ENCODE data around the gene RTN4RL1. TPM values are rescaled to one million over a fixed set of nuclear protein-coding genes. Genes with fewer than 3 reads are reported as not detected.
A peak's percentile ranks its signal among the peaks of the same experiment; 100 is the strongest.

Gene RTN4RL1
- total RNA-seq, 3 donors from 2014 or later, result 0.14 to 0.47 (median 0.43) TPM

GRCh38 chr17:1916963-1917715, 108.0 kb downstream of the RTN4RL1 start:
- ATAC-seq (no peak), DNase-seq (peak in 1 of 3 donors; percentile 24)
- Histone ChIP-seq H3K4me1 (ENCODE audit: low read depth) (no peaks in the 10 kb centered on the region), H3K9me3 (no peaks in the 10 kb centered on the region), H3K36me3 (ENCODE audit: low read depth) (no peaks in the 10 kb centered on the region), H3K4me3 (no peak overlapping the region)
- no peak for TF ChIP-seq CTCF (IDR thresholded peaks at IDR 0.05)
- intact Hi-C loops (cut with DNase I, micrococcal nuclease), result no loop called here

GRCh38 chr17:1916316-1916715, 108.8 kb downstream of the RTN4RL1 start:
- H3K4me1 ChIP-seq (ENCODE audit: low read depth), result no peaks in the 10 kb centered on the region
- no peaks in the 10 kb centered on the region for H3K9me3 ChIP-seq
- TF ChIP-seq CTCF (IDR thresholded peaks at IDR 0.05), result no peak
- DNase-seq (peak in 1 of 3 donors; percentile 1), ATAC-seq (no peak)
- no peaks in the 10 kb centered on the region for H3K36me3 ChIP-seq (ENCODE audit: low read depth)
- intact Hi-C loops (cut with DNase I, micrococcal nuclease), result no loop called here
- H3K4me3 ChIP-seq, result no peak overlapping the region

GRCh38 chr17:1915889-1916288, 109.2 kb downstream of the RTN4RL1 start:
- no peak for TF ChIP-seq CTCF (IDR thresholded peaks at IDR 0.05)
- DNase-seq (peak in 1 of 3 donors; percentile 17), ATAC-seq (no peak)
- no peak overlapping the region for H3K4me3 ChIP-seq
- no peaks in the 10 kb centered on the region for H3K9me3 ChIP-seq
- intact Hi-C loops (cut with DNase I, micrococcal nuclease), result no loop called here
- H3K4me1 ChIP-seq (ENCODE audit: low read depth), result no peaks in the 10 kb centered on the region
- no peaks in the 10 kb centered on the region for H3K36me3 ChIP-seq (ENCODE audit: low read depth)

GRCh38 chr17:1914661-1915083, 110.5 kb downstream of the RTN4RL1 start:
- Histone ChIP-seq H3K4me1 (ENCODE audit: low read depth) (no peaks in the 10 kb centered on the region), H3K36me3 (ENCODE audit: low read depth) (no peaks in the 10 kb centered on the region), H3K9me3 (no peaks in the 10 kb centered on the region), H3K4me3 (no peak overlapping the region)
- DNase-seq (no peak), ATAC-seq (no peak)
- no peak for TF ChIP-seq CTCF (IDR thresholded peaks at IDR 0.05)
- intact Hi-C loops (cut with DNase I, micrococcal nuclease), result no loop called here

GRCh38 chr17:1913702-1914101, 111.4 kb downstream of the RTN4RL1 start:
- Histone ChIP-seq H3K9me3 (no peaks in the 10 kb centered on the region), H3K4me3 (no peak overlapping the region), H3K4me1 (ENCODE audit: low read depth) (no peaks in the 10 kb centered on the region), H3K36me3 (ENCODE audit: low read depth) (no peaks in the 10 kb centered on the region)
- peak in 1 of 3 donors; percentile 12 for DNase-seq
- intact Hi-C loops (cut with DNase I, micrococcal nuclease), result no loop called here
- ATAC-seq, result no peak
- TF ChIP-seq CTCF (IDR thresholded peaks at IDR 0.05), result no peak

Data from mucosa of descending colon (tissue), 3 donors.